MM.1S (cell line): Measurements from ENCODE around the gene RAD1.

Source experiments
- DNase-seq: peaks from one replicate; pipeline ENCODE4 v3.0.0-alpha.2; 2015
- H2AFZ ChIP-seq: fragments of 300-600 bp; sonication (generic); 2 replicates; pipeline ENCODE4 v1.6.0; 2016; ENCODE audit warnings: antibody characterized with exemption, low read length
- H3F3A ChIP-seq: fragments of 300-600 bp; sonication (generic); 2 replicates; pipeline ENCODE4 v1.6.1; 2016; ENCODE audit warnings: mild to moderate bottlenecking, antibody characterized with exemption, low read length, moderate library complexity, mixed read lengths; ENCODE audit not compliant: insufficient read depth
- H3K27ac ChIP-seq: fragments of 300-600 bp; sonication (generic); 2 replicates; pipeline ENCODE4 v1.5.1; 2016; ENCODE audit warnings: mild to moderate bottlenecking, low read length
- H3K27me3 ChIP-seq: fragments of 300-600 bp; sonication (generic); replicated peaks from 2 replicates; pipeline ENCODE4 v1.6.0; 2016; ENCODE audit warnings: low read length; ENCODE audit not compliant: insufficient read depth
- H3K36me3 ChIP-seq: fragments of 300-600 bp; sonication (generic); replicated peaks from 2 replicates; pipeline ENCODE4 v1.6.1; 2016; ENCODE audit warnings: mild to moderate bottlenecking, low read length, mixed read lengths; ENCODE audit not compliant: insufficient read depth
- H3K4me1 ChIP-seq: fragments of 300-600 bp; sonication (generic); 2 replicates; pipeline ENCODE4 v1.6.1; 2016; ENCODE audit warnings: low read length, mixed read lengths
- H3K4me2 ChIP-seq: fragments of 300-600 bp; sonication (generic); 2 replicates; pipeline ENCODE4 v1.6.0; 2016; ENCODE audit warnings: low read depth, low read length
- H3K4me3 ChIP-seq: fragments of 300-600 bp; sonication (generic); 2 replicates; pipeline ENCODE4 v1.5.1; 2016; ENCODE audit warnings: low read length, mixed read lengths
- H3K79me2 ChIP-seq: fragments of 300-600 bp; sonication (generic); 2 replicates; pipeline ENCODE4 v1.6.1; 2016; ENCODE audit warnings: mixed run types, low read length, mixed read lengths
- H3K9ac ChIP-seq: fragments of 300-600 bp; sonication (generic); 2 replicates; pipeline ENCODE4 v1.6.1; 2016; ENCODE audit warnings: low read length, mixed read lengths
- H3K9me2 ChIP-seq: fragments of 300-600 bp; sonication (generic); replicated peaks from 2 replicates; pipeline ENCODE4 v1.6.1; 2016; ENCODE audit warnings: mild to moderate bottlenecking, low read length, mixed read lengths; ENCODE audit not compliant: insufficient read depth
- H3K9me3 ChIP-seq: fragments of 300-600 bp; sonication (generic); replicated peaks from 2 replicates; pipeline ENCODE4 v1.6.1; 2016; ENCODE audit warnings: mild to moderate bottlenecking, low read length, mixed read lengths; ENCODE audit not compliant: insufficient read depth
- H4K20me1 ChIP-seq: fragments of 300-600 bp; sonication (generic); 2 replicates; pipeline ENCODE4 v1.6.1; 2016; ENCODE audit warnings: mild to moderate bottlenecking, low read length, moderate library complexity, mixed read lengths; ENCODE audit not compliant: insufficient read depth
- EZH2 ChIP-seq: fragments of 300-600 bp; sonication (generic); optimal IDR thresholded peaks from 2 replicates; pipeline ENCODE3; 2017; ENCODE audit warnings: low read depth, mild to moderate bottlenecking, antibody characterized with exemption, low read length, mixed read lengths
- EZH2phosphoT487 ChIP-seq: fragments of 300-600 bp; sonication (generic); IDR thresholded peaks from 2 replicates; pipeline ENCODE4 v1.6.1; 2018; ENCODE audit warnings: antibody characterized with exemption, low read length
- TF ChIP-seq, protein P1 (sequence below): fragments of 300-600 bp; sonication (generic); IDR thresholded peaks from 2 replicates; pipeline ENCODE4 v1.5.1; 2016; ENCODE audit warnings: antibody characterized with exemption, low read length, mixed read lengths

Gene RAD1

DNA sequence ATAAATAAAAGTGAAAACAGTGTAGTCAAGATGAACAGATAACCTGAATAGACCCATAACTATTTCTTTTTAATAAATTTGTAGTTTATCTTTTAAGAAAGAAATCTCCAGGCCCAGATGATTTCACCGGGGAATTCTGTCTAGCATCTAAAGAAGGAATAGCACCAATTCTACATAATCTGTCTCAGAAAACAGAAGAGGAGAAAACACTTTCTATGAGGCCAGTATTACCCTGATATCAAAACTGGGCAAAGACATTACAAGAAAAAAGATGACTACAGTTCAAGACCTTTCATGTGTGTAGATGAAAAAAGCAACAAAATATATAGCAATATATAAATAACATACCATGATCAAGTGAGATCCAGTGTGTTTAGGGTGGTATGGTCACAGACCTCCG, 44.9 kb downstream of the RAD1 start:
- no peak overlapping the region for H3K9ac ChIP-seq
- no peaks in the 10 kb centered on the region for H3K9me2 ChIP-seq
- no peak for DNase-seq
- no peak overlapping the region for H3K4me2 ChIP-seq
- no peaks in the 10 kb centered on the region for H3K9me3 ChIP-seq
- H4K20me1 ChIP-seq, result no peaks in the 10 kb centered on the region
- no peaks in the 10 kb centered on the region for H3K36me3 ChIP-seq
- H3K4me3 ChIP-seq, result no peak overlapping the region
- no peaks in the 10 kb centered on the region for H3F3A ChIP-seq
- no peak for TF ChIP-seq EZH2phosphoT487
- TF ChIP-seq EZH2, result no peak
- TF ChIP-seq, protein P1, sequence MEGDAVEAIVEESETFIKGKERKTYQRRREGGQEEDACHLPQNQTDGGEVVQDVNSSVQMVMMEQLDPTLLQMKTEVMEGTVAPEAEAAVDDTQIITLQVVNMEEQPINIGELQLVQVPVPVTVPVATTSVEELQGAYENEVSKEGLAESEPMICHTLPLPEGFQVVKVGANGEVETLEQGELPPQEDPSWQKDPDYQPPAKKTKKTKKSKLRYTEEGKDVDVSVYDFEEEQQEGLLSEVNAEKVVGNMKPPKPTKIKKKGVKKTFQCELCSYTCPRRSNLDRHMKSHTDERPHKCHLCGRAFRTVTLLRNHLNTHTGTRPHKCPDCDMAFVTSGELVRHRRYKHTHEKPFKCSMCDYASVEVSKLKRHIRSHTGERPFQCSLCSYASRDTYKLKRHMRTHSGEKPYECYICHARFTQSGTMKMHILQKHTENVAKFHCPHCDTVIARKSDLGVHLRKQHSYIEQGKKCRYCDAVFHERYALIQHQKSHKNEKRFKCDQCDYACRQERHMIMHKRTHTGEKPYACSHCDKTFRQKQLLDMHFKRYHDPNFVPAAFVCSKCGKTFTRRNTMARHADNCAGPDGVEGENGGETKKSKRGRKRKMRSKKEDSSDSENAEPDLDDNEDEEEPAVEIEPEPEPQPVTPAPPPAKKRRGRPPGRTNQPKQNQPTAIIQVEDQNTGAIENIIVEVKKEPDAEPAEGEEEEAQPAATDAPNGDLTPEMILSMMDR, result no peak
- H3K4me1 ChIP-seq, result no peaks in the 10 kb centered on the region
- no peaks in the 10 kb centered on the region for H3K27me3 ChIP-seq
- H2AFZ ChIP-seq, result no peak overlapping the region
- H3K79me2 ChIP-seq, result no peaks in the 10 kb centered on the region
- no peak overlapping the region for H3K27ac ChIP-seq

DNA sequence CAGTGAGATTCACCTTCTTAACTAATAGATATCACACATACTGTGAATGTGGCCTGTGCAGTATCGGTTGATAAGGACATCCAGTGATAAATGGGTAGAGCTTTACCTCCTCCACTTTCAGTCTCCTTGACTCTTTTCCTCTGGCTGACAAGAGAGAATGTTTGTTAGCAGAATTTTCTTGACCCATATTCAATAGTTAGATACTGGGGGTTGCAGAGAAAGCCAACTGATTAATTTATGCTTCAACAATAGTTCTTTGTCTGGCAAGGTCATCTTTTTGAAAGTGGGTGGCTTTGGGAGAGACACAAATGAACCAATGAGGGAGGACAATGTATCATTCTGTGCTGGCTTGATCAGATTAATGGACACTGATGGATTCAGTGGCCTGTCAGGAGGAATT, 46.0 kb downstream of the RAD1 start:
- no peaks in the 10 kb centered on the region for H3K36me3 ChIP-seq
- no peak overlapping the region for H3K4me2 ChIP-seq
- H3K4me3 ChIP-seq, result no peak overlapping the region
- no peaks in the 10 kb centered on the region for H4K20me1 ChIP-seq
- H3K27me3 ChIP-seq, result no peaks in the 10 kb centered on the region
- no peak for DNase-seq
- no peaks in the 10 kb centered on the region for H3K79me2 ChIP-seq
- no peak overlapping the region for H2AFZ ChIP-seq
- no peaks in the 10 kb centered on the region for H3K4me1 ChIP-seq
- H3F3A ChIP-seq, result no peaks in the 10 kb centered on the region
- H3K9ac ChIP-seq, result no peak overlapping the region
- no peaks in the 10 kb centered on the region for H3K9me3 ChIP-seq
- no peaks in the 10 kb centered on the region for H3K9me2 ChIP-seq
- TF ChIP-seq EZH2, result no peak
- TF ChIP-seq, protein P1, result no peak
- no peak for TF ChIP-seq EZH2phosphoT487
- no peak overlapping the region for H3K27ac ChIP-seq

DNA sequence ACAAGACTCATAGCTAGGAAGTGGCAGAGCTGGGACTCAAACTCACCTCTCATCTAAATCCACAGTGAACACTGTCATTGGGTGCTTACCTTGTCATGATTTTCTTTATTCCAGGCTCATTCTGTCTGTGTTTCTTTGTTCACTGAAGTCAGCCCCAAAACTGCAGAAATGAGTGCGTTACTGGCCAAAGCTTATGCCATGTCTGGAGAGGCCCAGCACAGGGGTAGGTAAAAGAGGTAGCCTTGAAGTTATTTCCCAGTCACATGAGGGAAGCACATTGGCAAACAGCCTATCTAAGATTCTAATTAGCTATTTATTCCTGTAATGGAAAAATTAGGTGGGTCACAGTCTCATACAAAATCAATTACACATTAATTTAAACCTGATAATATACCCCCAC, 46.5 kb downstream of the RAD1 start:
- TF ChIP-seq EZH2phosphoT487 (no peak), EZH2 (no peak)
- TF ChIP-seq, protein P1, result no peak

More for the DNA sequence above, 46.5 kb downstream of the RAD1 start:
- no peaks in the 10 kb centered on the region for H3K9me2 ChIP-seq
- H3K9me3 ChIP-seq, result no peaks in the 10 kb centered on the region
- H4K20me1 ChIP-seq, result no peaks in the 10 kb centered on the region
- H3K9ac ChIP-seq, result no peak overlapping the region
- H3K27me3 ChIP-seq, result no peaks in the 10 kb centered on the region
- no peaks in the 10 kb centered on the region for H3K79me2 ChIP-seq
- no peaks in the 10 kb centered on the region for H3K4me1 ChIP-seq
- H3K36me3 ChIP-seq, result no peaks in the 10 kb centered on the region
- H3K27ac ChIP-seq, result no peak overlapping the region
- no peaks in the 10 kb centered on the region for H3F3A ChIP-seq
- no peak overlapping the region for H2AFZ ChIP-seq
- H3K4me3 ChIP-seq, result no peak overlapping the region
- DNase-seq, result no peak
- H3K4me2 ChIP-seq, result no peak overlapping the region
